Fibroblast of lung (primary cell): ENCODE results near the gene FBXO33.

Experiments used
- EZH2 ChIP-seq: IDR thresholded peaks from 2 replicates; pipeline ENCODE4 v1.5.1; 2012; ENCODE audit warnings: low read length, control low read depth, mild to moderate bottlenecking; ENCODE audit errors: missing control alignments
- TF ChIP-seq, protein P1 (sequence below), 2 donors: IDR thresholded peaks in 1 of 2; conservative IDR thresholded peaks in 1 of 2; 1 replicate in 1 of 2; 2 replicates in 1 of 2; pipeline ENCODE4 v1.5.1; 2011 to 2012; ENCODE audit warnings: low read length in 2 of 2, control low read depth in 1 of 2, inconsistent platforms in 1 of 2, low read depth in 1 of 2, mild to moderate bottlenecking in 1 of 2

DNA sequence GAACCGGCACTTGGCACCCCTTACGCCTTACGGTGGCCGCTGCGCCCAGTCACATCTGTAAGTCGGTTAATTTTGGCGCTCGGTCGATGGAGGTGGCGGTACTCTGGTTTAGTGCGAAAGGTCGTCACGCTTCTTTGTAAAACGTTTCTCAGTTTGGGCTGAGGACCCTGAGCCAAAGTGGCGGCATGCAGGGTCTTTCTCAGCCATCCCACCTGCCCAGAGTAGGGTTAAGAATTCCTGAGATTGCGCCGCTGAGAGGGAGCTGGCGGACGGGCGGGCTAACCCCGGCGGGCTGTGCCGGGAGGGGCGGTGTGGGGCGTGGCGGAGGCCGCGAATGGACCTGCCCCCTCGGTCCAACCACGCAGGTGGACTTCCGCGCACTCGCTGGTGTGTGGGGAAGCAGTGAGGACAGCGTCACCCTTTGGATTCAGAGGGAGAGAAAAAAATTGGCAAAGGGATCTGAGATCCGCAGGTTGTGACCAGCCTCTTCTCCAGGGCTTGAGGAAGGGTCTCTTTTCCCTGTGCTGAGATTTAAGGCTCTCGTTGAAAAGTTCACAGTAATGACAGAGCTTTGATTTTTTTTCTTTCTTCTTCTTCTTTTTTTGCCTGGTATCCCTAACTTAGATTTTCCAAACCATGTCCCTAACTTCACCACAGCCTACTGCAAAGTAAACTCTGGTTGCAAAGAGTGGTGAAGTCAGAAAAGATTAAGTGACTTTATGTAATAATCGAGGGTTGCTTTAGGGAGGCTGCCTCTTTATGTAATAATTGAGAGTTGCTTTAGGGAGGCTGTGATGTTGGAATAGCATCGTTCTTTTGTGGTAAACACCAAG is 602 bp upstream of the FBXO33 start:
- TF ChIP-seq, protein P1, sequence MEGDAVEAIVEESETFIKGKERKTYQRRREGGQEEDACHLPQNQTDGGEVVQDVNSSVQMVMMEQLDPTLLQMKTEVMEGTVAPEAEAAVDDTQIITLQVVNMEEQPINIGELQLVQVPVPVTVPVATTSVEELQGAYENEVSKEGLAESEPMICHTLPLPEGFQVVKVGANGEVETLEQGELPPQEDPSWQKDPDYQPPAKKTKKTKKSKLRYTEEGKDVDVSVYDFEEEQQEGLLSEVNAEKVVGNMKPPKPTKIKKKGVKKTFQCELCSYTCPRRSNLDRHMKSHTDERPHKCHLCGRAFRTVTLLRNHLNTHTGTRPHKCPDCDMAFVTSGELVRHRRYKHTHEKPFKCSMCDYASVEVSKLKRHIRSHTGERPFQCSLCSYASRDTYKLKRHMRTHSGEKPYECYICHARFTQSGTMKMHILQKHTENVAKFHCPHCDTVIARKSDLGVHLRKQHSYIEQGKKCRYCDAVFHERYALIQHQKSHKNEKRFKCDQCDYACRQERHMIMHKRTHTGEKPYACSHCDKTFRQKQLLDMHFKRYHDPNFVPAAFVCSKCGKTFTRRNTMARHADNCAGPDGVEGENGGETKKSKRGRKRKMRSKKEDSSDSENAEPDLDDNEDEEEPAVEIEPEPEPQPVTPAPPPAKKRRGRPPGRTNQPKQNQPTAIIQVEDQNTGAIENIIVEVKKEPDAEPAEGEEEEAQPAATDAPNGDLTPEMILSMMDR (conservative IDR thresholded peaks at IDR 0.05 in 1 of 2, IDR thresholded peaks at IDR 0.05 in 1 of 2; ENCODE audit: low read depth in 1 of 2, low read length in 2 of 2) = no peak
- TF ChIP-seq EZH2 = no peak
